DMS153 treated with DMSO at 0.1 percent for 48 hours (cell line): ENCODE measurements around the gene OR11H12.
"Not testable (repeated sequence)": the region's sequence is repeated elsewhere in the genome, so short reads cannot be mapped to it uniquely, and the experiment has no call there.

Source experiments
- DNase-seq: peaks from one replicate; lab custom pipeline; 2025; ENCODE audit not compliant: unreplicated experiment; lab: John Stamatoyannopoulos, UW

OR11H12 gene

DNA sequence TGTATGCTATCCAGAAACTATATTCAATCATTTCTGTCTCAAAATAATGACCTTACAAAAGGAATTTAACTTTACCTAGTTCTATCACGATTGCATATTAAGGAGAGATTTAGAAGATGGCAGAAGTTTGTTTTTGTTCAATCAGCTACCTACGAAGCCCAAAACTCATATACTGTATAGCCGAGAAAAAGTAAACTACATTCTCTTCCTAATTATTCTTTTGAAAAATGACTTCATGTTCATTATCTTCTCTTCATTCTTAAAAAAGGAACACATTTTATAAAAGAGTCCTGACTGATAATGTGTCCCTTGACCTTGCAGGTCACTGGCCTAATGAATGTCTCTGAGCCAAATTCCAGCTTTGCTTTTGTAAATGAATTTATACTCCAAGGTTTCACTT, at the start of gene OR11H12:
OR11H12 (plus strand) TSS at position 301 of the 400 bp plus-strand sequence; CDS start at position 301, 0 bp downstream.
- not testable (repeated sequence) for DNase-seq

DNA sequence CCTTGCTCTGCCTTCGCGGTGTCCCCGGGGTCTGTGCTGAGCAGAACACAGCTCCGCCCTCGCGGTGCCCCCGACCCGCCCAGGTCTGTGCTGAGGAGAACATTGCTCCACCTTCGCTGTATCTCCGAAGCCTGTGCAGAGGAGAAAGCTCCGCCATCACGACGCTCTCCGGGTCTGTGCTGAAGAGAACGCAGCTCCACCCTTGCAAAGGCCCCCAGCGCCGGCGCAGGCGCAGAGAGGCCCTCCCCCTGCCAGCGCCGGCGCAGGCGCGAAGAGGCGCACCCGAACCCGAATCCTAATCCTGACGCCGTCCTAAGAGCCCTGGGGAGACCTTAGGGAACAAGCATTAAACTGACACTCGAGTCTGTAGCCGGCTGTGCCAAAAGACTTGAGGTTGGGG, 18.0 kb upstream of the OR11H12 start:
- not testable (repeated sequence) for DNase-seq

GRCh38 chr14:18626610-18627213, 25.8 kb downstream of the OR11H12 start:
- DNase-seq = not testable (repeated sequence)

DNA sequence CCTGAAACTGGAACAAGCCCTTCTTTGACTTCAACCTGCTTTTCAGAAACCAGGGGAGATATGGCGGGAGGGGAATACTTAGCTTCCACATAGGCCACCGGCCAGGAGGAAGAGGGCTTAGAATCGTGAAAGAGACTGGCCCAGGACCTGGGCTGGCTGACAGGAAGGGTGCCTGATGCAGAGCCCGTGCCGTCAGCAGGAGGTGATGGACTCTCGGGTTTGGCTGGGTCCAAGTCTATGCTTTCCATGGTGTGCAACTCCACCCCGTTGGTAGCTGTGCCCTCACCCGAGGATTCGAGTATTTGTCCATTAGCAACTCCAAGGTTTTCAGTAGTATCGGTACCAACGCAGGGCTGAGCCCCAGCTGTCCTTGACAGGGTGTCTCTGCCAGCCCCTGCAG, 35.1 kb downstream of the OR11H12 start:
- not testable (repeated sequence) for DNase-seq

- not testable (repeated sequence) for DNase-seq
Measured at GRCh38 chr14:18638032-18638431, 37.1 kb downstream of the OR11H12 start.

DNA sequence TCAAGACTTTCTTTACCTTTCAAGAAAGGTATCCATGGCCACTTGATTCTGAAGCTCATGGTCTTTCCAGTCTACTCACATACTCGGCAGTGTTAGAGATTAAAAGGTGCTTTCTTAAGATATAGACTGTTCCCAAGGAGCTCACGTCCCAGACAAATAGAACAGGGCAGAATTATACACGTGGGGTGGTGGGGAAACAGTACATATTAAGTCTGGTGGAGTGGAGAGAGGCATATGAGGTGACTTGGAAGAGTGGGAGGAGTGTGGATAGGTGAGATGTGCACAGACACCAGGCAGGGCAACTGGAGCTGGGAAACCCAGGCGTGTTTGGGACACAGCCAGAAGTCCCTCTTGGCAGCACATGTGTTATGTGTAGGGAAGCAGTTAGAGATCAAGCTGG, 37.9 kb downstream of the OR11H12 start:
- DNase-seq = not testable (repeated sequence)

GRCh38 chr14:18646075-18646730, 45.3 kb downstream of the OR11H12 start:
- not testable (repeated sequence) for DNase-seq
